ENCODE results near the gene SLC19A2. TPM values are rescaled to one million over a fixed set of nuclear protein-coding genes. Genes with fewer than 3 reads are reported as not detected.

Gene SLC19A2
- total RNA-seq, 1 experiment from 2014 or later: 9.9 TPM

DNA sequence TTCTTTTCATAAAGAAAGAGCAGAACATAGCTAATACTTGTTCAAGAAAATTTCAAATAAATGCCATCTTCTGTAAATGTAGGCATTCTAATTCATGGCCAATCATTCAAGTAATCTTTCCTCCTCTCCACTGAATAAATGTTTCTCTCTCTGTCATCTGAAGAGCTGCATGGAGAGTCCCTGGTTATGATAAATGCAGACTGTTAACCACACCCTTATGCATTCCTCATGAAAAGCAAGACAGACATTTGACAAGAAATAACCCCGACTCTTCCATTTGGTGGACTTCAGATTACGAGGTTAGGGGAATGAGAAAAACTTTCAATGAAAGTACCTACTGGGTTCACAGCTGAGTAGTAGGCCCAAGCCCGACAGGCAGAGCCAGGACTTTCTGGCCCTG, 44.7 kb upstream of the SLC19A2 start:
- no peak for TF ChIP-seq CTCF (conservative IDR thresholded peaks at IDR 0.05; ENCODE audit: low read depth, low read length)
- TF ChIP-seq EZH2 (IDR thresholded peaks at IDR 0.05; ENCODE audit: borderline replicate concordance, low read depth, low read length, poor library complexity, severe bottlenecking): no peak
- CTCF ChIA-PET: no interaction called here
- H3K4me1 ChIP-seq (ENCODE audit: insufficient read depth, low read length, poor library complexity, severe bottlenecking): peaks cover 10% of the 10 kb centered on the region
- H3K27me3 ChIP-seq (replicated peaks; ENCODE audit: insufficient read depth, low read depth, low read length, poor library complexity): no peaks in the 10 kb centered on the region
- no TSS peak for BruUV-seq (replicated peaks)
- H3K4me3 ChIP-seq (ENCODE audit: low read depth, low read length, poor library complexity, severe bottlenecking): no peak overlapping the region
- no peaks in the 10 kb centered on the region for H3K36me3 ChIP-seq (ENCODE audit: insufficient read depth, low read length, poor library complexity, severe bottlenecking)
- H3K9me3 ChIP-seq (ENCODE audit: low read depth, low read length, poor library complexity, severe bottlenecking): no peaks in the 10 kb centered on the region
- no peak overlapping the region for H3K27ac ChIP-seq (ENCODE audit: low read depth, low read length, poor library complexity, severe bottlenecking)
- no peak for DNase-seq (ENCODE audit: low spot score)
- intact Hi-C loops (cut with micrococcal nuclease; ENCODE audit: unreplicated experiment): no loop called here
- POLR2A ChIA-PET (ENCODE audit: low non-redundant PET): no interaction called here

DNA sequence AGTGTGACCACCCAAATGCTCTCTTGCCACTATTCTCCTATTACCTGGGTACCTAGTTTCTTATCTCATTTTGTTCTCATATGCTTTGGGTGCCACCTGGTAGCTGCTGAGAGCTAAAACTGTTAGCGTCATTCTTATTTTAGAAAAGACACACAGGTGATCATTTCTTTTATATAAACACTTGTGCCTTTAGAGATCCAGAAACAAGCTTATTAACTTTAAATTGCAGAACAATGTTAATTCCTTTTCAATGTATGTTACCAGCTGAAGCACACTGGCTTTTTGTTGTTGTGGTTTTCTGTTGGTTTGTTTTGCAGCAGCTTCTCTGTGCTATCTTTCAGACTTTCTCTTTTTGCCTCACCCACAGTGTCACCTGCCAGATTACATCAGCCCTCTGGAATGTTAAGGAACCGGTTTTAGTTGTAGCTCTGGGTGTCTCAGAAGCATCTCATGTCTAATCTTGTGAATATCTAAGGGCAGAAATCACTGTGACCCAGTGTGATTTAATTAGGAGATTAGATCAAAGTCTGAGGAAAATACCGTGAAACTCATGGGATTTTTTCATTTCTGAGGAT, 43.4 kb upstream of the SLC19A2 start:
- ChIA-PET CTCF (no interaction called here), POLR2A (ENCODE audit: low non-redundant PET) (no interaction called here)
- Histone ChIP-seq H3K4me1 (ENCODE audit: insufficient read depth, low read length, poor library complexity, severe bottlenecking) (peaks cover 10% of the 10 kb centered on the region), H3K36me3 (ENCODE audit: insufficient read depth, low read length, poor library complexity, severe bottlenecking) (no peaks in the 10 kb centered on the region), H3K27me3 (replicated peaks; ENCODE audit: insufficient read depth, low read depth, low read length, poor library complexity) (no peaks in the 10 kb centered on the region), H3K9me3 (ENCODE audit: low read depth, low read length, poor library complexity, severe bottlenecking) (no peaks in the 10 kb centered on the region), H3K27ac (ENCODE audit: low read depth, low read length, poor library complexity, severe bottlenecking) (no peak overlapping the region), H3K4me3 (ENCODE audit: low read depth, low read length, poor library complexity, severe bottlenecking) (no peak overlapping the region)
- intact Hi-C loops (cut with micrococcal nuclease; ENCODE audit: unreplicated experiment): no loop called here
- no peak for DNase-seq (ENCODE audit: low spot score)
- no peak for TF ChIP-seq EZH2 (IDR thresholded peaks at IDR 0.05; ENCODE audit: borderline replicate concordance, low read depth, low read length, poor library complexity, severe bottlenecking)
- no peak for TF ChIP-seq CTCF (conservative IDR thresholded peaks at IDR 0.05; ENCODE audit: low read depth, low read length)
- no TSS peak for BruUV-seq (replicated peaks)

DNA sequence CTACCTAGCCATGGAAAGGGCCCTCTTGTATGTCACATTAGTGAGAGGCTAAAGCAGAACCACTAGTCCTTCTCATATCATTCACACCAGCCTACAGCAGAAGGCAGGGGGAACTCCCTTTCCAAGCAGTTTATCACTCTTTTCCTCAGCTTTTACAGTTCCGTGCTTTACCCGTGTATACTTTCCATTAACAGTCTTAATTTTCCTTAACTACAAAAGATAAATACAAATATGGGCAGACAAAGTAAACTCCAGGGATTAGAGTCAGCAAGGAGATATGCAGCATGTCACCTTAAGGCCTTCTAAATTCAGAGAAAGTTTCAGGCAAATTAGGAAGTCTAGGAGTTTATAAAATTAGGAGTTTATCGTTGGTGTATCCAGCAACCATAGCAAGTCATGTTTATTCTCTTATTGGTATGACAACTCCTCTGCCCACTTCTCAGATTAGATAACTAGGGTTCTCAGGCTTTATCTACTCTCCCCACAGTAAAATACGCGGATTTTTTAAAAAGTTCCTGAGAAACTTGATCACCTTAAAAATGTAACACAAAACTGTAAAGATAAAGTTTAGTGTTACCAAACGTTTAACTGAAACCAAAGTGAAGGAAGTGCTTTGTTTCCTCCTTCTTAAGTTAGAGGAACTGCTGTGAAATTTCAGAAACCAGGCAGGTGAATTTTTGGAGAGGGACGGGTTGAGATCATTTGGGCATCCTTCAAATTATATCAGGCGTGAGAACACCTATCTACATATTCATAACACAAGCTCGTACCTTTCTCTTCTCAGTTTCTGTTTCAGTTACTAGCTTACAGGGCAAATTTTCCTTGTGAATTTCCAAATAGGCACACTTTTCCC, 42.7 kb upstream of the SLC19A2 start:
- no peak for TF ChIP-seq EZH2 (IDR thresholded peaks at IDR 0.05; ENCODE audit: borderline replicate concordance, low read depth, low read length, poor library complexity, severe bottlenecking)
- no peak for TF ChIP-seq CTCF (conservative IDR thresholded peaks at IDR 0.05; ENCODE audit: low read depth, low read length)
- Histone ChIP-seq H3K9me3 (ENCODE audit: low read depth, low read length, poor library complexity, severe bottlenecking) (no peaks in the 10 kb centered on the region), H3K27me3 (replicated peaks; ENCODE audit: insufficient read depth, low read depth, low read length, poor library complexity) (no peaks in the 10 kb centered on the region), H3K27ac (ENCODE audit: low read depth, low read length, poor library complexity, severe bottlenecking) (no peak overlapping the region), H3K4me1 (ENCODE audit: insufficient read depth, low read length, poor library complexity, severe bottlenecking) (peaks cover 10% of the 10 kb centered on the region), H3K4me3 (ENCODE audit: low read depth, low read length, poor library complexity, severe bottlenecking) (no peak overlapping the region), H3K36me3 (ENCODE audit: insufficient read depth, low read length, poor library complexity, severe bottlenecking) (no peaks in the 10 kb centered on the region)
- ChIA-PET CTCF (no interaction called here), POLR2A (ENCODE audit: low non-redundant PET) (no interaction called here)
- no peak for DNase-seq (ENCODE audit: low spot score)
- BruUV-seq (replicated peaks): no TSS peak
- intact Hi-C loops (cut with micrococcal nuclease; ENCODE audit: unreplicated experiment): no loop called here

All from A673 (cell line).